HG03457 (cell line): ENCODE results near the gene GTF2F2.
"Not testable (repeated sequence)": the region's sequence is repeated elsewhere in the genome, so short reads cannot be mapped to it uniquely, and the experiment has no call there.

Source experiments
- ATAC-seq: cut with Tn5 transposase; IDR thresholded peaks from one replicate; pipeline ENCODE4 v1.9.1; 2021; ENCODE audit warnings: moderate number of reproducible peaks; ENCODE audit not compliant: unreplicated experiment

Gene GTF2F2

DNA sequence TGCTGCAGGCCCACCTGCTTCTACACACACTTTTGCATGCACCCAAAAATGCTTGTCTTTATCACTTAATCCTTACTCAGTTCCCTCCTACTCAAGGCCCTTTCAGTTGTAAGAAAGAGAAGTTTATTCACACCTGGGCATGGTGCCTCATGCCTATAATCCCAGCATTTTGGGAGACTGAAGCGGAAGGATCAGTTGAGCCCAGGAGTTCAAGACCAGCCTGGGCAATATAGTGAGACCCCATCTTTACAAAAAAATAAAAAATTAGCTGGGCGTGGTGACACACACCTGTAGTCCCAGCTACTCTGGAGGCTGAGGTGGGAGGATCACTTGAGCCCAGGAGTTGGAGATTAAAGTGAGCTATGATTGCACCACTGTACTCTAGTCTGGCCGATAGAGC, 178.2 kb downstream of the GTF2F2 start:
- ATAC-seq: not testable (repeated sequence)

DNA sequence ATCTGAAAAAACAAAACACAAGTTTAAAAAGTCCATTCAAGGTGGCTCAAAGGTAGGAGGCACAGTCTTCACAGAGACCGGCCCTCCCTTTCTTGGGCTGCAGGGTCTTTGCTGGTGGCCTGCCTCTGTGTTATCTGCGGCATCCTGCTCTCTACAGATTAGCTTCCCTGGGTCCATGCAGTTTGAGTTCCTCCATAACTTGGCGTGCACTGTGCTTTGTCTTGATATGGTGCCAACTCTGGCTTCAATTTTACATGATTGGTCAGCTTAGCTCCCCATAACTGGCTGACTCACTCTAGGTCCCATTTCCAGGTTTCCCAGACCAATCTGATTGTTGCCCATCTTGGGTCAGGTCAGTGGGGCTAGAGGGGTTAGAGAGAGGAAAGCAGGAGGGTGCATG, 178.9 kb downstream of the GTF2F2 start:
- no peak for ATAC-seq

DNA sequence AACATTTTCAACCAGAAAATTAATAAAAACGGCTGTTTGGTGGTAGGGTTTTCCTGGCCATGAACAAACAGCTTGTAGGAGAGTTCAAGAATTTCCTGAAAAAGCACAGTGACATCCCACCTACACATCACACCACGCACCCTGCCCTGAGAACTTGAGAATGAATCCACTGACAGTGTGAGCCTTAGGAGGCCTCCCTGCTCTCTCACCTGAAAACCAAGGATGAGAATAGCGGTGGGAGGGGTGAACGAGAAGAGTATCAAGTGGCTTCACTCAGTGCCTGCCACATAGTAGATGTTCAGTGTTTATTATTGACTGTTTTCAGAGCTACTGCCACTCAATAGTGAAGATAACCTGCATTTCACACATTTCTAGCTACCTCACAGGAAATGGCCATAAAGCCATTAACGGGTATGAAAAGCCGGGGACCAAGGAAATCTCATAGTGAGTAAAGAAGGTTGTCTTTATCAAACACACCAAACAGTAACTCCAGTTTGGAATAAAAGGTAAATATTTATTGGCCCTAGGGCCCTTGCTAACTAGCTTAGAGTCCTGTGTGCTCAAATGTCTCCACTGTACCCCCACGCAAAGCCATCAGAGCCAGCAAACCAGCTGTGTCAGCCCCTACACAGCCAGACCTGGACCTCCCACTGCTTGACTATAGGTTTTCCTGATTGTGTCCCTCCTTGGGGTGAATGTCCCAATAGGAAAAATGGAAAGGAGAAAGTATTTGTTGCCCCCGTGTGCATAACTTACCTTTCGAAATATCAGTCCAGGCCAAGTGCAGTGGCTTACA, 180.1 kb downstream of the GTF2F2 start:
- no peak for ATAC-seq

- ATAC-seq: no peak
Observed at GRCh38 chr13:45301263-45301662, 181.0 kb downstream of the GTF2F2 start.

DNA sequence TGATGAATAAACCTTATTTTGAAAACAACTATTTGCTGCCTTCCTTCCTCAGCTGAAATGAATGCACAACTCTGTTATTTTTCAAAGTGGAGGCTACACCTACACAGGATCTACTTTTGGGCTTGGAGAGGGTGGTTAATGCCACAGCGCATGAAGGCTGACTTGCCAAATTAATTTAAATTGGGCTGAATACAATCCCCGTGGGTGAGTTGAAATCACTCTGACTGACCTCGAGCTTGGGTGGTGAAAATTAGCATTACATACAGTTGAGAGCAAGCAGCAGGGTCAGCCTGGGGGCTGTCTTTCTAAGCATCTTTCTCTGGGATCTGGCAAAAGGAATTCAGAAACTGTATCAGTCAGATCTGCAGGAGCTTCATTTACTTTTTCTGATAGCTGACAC, 182.2 kb downstream of the GTF2F2 start:
- no peak for ATAC-seq

- ATAC-seq: no peak
Observed at GRCh38 chr13:45303026-45303425, 182.7 kb downstream of the GTF2F2 start.

- no peak for ATAC-seq
Observed at GRCh38 chr13:45303866-45304265, 183.6 kb downstream of the GTF2F2 start.

DNA sequence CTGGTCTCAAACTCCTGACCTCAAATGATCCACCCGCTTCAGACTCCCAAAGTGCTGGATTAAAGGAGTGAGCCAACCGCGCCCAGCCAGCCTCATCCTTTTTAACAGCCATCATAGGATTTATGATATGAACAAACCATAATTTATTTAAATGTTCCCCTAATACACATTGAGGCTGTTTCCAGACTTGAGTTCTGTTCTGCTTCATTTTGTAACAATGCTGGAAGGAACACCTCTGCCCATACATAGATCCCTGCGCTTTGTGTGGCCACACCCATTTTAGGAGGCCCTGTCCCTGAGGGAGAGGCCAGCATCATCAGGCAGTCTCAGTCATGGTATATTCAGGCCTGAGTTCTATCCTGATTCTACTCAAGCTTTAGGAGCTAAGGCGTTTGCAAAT, 184.8 kb downstream of the GTF2F2 start:
- no peak for ATAC-seq

- ATAC-seq: no peak
Observed at GRCh38 chr13:45306966-45307365, 186.7 kb downstream of the GTF2F2 start.

GRCh38 chr13:45310341-45311131, 190.2 kb downstream of the GTF2F2 start:
- no peak for ATAC-seq

DNA sequence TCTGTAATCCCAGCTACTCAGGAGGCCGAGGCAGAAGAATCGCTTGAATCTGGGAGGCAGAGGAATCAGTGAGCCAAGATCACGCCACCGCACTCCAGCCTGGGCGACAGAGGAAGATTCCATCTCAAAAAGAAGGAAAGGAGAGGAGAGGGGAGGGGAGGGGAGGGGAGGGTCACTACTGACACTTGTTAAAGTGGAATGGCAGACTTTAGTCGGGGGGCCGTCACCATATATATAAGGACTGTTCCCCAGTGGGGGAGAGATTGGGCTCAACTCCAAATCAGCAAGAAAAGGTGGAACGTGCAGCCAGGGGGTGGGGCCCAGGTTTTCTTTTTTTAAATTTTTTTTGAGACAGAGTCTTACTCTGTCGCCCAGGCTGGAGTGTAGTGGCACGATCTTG, 194.5 kb downstream of the GTF2F2 start:
- no peak for ATAC-seq

GRCh38 chr13:45315520-45316167, 195.3 kb downstream of the GTF2F2 start:
- no peak for ATAC-seq

DNA sequence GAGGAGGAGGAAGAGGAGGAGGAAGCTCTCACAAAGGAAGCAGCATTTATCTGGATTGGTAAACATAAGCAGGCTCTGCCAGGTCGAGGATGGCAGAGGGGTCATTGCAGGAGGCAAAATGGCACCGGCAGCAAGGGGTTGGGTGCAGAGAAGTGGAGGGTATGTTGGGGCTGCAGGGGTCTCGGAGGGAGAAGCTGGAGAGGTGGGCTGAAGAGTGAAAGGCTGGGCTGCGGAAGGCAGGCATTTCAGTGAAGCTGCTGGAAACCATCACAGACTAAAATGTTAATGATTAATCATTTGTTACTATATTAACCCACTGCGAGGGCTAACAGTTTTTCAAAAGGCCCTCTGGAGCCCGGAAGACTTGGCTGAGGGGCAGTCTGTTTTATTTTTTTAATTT, 196.0 kb downstream of the GTF2F2 start:
- ATAC-seq: no peak

- no peak for ATAC-seq
Observed at GRCh38 chr13:45316996-45317395, 196.7 kb downstream of the GTF2F2 start.

DNA sequence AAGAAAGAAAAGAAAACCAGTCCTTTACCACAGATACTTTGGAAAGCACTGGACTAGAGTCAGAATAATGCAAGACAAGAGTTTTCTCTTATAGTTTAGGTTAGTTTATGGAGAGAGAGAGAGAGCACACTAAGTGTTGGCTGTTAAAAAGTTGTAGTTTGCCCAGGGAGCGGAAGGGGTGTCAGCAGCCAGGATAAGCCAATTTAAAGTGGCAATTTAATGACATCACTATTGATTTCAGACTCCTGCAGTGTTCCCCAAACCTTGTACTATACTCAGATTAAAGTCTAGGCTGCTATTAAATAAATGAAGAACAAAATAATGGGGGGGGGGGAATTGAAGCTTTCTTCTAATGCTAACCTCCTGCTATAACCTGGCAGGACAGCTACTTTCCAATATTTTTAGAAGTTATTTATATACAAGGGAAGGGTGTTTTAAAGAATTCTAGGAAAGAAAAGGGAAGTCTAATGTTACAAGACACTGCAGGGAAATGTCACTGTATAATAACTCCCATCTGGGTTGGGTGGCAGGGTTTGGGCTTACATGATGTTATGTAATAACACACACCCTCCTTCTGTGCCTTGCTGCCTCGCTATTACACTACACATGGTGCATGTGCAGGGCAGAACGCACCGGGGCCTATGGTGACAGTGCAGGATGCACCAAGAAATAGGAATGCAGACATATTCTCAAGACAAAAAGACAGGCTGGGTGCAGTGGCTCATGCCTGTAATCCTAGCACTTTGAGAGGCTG, 200.7 kb downstream of the GTF2F2 start:
- no peak for ATAC-seq

DNA sequence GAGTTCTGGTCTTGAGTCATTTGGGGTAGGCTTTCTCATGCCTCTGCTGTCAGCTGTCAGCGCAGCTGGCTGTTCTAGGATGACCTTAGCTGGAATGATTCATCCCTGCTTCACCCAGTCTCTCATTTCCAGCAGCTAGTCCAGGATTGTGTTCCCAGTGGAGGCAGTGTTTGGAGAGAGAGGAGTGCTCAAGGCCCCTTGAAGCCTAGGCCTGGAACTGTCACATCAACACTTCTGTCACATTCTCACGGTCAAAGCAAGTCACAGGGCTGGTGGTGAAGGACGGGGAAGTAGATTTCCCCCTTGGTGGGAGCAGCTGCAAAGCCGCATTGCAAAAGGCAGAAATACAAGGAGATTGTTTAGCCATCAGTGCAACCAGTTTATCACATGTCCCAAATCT, 205.5 kb downstream of the GTF2F2 start:
- no peak for ATAC-seq

- ATAC-seq: no peak
Observed at GRCh38 chr13:45327253-45327955, 207.1 kb downstream of the GTF2F2 start.

DNA sequence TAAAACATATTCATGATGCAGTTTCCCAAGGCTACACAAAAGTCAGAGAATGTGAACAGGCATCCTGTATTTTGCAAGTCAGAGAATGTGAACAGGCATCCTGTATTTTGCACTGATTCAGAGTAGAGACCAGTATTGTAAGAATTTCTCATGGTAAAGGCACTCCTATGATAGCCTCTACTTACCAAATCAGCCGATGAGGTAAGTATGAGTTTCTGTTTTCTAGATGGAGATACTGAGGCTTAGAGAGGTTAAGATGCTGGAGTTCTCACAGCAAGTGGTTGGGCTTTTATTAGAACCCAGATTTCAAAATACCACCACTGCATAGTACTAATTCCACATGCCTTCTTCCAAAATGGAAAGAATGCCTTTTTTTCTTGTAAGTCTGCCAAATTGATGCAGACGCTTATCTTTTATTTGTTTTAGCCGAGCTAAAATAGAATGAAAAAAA, 208.4 kb downstream of the GTF2F2 start:
- no peak for ATAC-seq

DNA sequence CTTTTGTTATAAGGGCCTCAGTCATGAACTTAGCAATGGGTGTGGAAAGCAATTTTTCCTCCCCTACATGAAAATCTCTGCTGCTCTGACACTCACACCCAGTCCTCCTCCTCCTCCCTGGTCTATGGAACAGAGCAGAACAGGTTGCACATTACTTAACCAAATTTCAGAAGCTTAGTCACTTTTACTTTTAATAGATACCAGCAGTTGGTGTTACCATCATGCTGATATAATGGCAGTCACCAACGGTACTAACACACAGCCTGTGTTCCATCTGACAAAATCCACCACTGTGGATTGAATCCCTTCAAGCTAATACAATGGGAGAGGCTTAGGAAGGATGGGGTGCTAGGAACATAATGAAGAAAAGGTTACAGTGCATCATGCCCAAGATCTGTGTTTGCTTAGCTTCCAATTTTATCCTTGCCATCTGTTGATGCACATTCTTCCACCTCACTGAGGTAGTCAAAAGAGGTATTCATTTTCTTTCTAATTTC, 210.9 kb downstream of the GTF2F2 start:
- ATAC-seq: no peak

DNA sequence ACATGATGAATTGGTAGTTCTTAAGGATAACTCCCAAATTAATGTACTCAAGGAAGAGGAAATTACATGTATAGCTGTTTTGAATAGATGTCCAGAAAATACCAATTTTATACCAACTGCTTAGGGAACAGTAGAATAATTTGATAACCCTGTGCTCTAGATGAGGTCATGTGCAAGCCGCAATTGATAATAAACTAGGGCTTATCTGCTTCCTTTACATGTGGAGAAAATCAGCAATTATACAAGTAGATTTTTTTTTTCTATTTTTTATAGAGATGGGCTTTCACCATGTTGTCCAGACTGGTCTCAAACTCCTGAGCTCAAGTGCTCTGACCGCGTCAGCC, 211.4 kb downstream of the GTF2F2 start:
- ATAC-seq: no peak
